Measurements from ENCODE around the gene HSD17B1.
"Not testable (repeated sequence)": the region's sequence is repeated elsewhere in the genome, so short reads cannot be mapped to it uniquely, and the experiment has no call there.

HSD17B1 gene

GRCh38 chr17:42552736-42553135 is at the start of gene HSD17B1:
Gene HSD17B1, plus strand, starts transcription at chr17:42552923. Its CDS starts 11 bp downstream, at chr17:42552934.
- DNase-seq (ENCODE audit: low read depth in 2 of 2): not testable (repeated sequence)

- DNase-seq (ENCODE audit: low read depth in 2 of 2): no peak
Observed at GRCh38 chr17:42502926-42503325, 49.8 kb upstream of the HSD17B1 start.

DNA sequence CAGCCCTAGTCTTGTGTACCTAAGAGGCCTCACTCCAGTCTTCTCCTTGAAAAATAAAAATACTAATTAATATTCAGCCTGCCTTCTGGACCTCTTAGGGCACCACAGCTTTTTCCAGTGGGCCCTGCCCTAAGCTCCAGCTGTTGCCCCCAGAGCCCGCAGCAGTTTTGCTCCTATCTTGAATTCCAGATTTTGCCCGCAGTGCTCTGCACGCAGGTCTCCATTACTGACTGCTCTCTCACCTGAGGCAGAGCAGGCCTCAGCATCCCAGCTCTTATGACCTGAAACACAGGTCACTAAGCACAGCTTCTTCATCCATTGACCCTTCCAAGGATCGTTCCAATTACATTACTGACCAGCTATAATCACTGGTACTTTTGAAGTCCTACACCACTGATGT is 45.1 kb upstream of the HSD17B1 start:
- no peak for DNase-seq (ENCODE audit: low read depth in 2 of 2)

DNA sequence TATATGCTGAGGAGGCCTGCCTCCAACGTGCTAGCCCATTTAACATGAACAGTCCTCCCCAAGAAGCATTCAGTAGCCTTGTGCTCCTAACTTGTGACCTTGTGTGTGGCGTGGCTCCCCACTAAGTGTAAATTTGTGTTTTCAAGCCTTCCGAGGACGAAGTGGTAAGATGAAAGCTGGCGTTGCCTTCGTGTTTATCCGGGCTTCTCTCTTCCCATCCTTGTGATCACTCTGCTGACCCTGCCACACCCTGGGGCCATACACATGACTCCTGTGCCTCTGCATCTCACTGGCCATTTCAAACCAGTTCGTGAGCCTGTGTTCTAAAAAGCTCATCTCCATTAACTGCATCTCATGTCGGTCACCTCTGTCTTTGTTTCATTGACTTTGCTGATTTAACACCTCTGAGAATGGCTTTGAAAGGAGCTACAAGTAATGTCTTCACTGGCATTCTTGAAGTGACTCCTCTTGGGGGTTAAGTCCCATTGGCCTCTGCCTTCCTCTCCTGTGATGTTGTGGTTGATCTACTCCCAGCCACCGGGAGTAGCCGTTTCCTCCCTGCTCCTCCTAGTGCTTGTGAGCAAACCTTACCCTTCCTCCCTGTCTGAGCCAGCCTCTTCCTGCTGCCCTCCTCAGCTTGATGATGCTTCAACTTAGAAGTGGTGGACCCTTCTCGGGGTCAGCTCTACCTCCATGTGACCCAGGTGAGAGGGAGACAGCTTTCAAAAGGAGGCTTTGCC is 44.1 kb upstream of the HSD17B1 start:
- DNase-seq (ENCODE audit: low read depth in 2 of 2): no peak

GRCh38 chr17:42509409-42509808 is 43.3 kb upstream of the HSD17B1 start:
- no peak for DNase-seq (ENCODE audit: low read depth in 2 of 2)

DNA sequence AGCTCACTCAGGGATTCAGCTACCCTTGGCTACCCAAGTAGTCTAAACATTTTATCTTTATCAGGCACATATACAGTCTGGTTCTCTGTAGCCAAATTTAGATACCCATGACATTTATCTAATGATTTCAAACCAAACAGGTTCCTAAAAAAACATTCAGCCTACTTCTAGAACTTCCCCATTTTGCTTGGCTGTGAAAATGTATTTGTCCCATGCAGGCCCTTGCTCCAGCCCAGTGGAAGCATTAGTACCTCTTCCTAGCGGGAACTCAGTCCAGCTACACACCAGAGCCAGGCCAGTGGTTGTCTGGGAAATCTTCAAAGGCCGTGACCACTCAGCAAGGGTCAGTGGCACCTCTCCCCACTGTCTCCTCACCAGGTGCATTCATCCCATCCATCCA is 42.9 kb upstream of the HSD17B1 start:
- DNase-seq (ENCODE audit: low read depth in 2 of 2): no peak

DNA sequence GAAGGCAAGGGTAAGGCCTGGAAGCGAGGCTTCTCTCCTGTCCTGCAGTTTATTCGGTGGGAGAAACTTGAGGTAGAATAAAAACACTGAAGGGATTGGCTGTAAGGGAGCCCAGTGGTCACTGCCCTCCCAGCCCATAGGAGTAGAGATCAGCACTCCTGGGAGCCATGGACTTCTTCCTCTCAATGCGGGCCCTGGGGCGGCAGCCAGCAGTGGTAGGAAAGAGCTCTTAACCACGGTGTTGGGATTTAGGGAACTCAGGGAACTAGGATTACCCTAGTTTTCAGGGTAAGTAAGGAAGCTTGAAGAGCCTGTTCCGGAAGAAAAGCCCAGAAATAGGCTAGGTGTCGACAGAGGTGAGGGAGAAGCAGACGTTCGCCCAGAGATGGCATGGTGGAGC is 40.5 kb upstream of the HSD17B1 start:
- DNase-seq (ENCODE audit: low read depth in 2 of 2): no peak

- DNase-seq (ENCODE audit: low read depth in 2 of 2): no peak
Observed at GRCh38 chr17:42512733-42513251, 39.9 kb upstream of the HSD17B1 start.

DNA sequence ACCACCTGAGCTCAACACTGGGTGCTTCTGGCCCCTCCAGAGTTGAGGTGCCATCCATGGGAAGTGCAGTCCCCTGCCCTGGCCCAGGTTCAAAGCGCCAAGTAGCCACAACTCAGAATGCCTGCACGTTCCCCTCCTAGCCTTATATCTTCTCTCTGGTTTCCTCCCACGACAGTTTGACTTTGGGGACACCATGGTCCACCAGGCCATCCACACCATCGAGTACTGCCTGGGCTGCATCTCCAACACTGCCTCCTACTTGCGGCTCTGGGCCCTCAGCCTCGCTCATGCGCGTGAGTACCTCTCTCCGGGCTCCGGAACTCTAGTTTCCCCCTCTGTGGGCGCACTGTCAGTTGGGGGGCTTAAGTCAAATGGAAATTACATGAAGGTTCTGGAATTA is 39.0 kb upstream of the HSD17B1 start:
- no peak for DNase-seq (ENCODE audit: low read depth in 2 of 2)

- no peak for DNase-seq (ENCODE audit: low read depth in 2 of 2)
Observed at GRCh38 chr17:42514279-42514678, 38.4 kb upstream of the HSD17B1 start.

- no peak for DNase-seq (ENCODE audit: low read depth in 2 of 2)
Observed at GRCh38 chr17:42514867-42515266, 37.9 kb upstream of the HSD17B1 start.

- peak; percentile 60 to 78 for DNase-seq (ENCODE audit: low read depth in 2 of 2)
Observed at GRCh38 chr17:42517516-42517915, 35.2 kb upstream of the HSD17B1 start.

DNA sequence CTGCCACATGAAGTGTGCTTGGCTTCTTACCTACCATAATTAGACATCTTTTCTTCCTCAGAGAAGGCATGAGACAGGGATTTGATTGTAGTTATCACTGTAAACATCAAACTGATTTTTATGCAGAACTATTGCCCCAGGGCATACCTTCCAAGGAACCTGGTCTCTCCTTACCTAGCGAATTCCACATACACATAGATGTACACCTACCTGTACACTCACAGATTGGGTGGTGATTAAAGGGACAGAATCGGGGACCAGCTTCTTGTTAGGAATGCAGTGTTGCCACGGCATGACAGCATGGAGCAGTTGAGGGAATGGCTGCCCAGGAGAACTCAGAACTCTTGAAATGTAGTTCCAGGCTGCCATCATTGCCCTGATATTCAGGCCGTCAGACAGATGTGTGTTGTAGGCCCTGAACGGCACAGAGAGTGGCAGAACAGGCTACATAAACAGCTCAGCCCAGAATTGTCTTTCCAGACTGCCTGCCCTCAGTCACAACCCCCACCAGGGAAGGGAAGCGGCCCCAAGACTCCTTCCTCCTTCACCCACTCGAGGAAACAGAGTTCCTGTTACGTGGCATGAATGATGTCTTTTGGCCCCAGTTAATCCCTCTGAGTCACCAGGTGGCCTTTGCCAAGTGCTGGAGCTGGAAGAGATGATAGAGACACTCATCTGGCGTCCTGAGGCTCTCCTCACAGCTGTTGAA is 34.5 kb upstream of the HSD17B1 start:
- no peak for DNase-seq (ENCODE audit: low read depth in 2 of 2)

GRCh38 chr17:42518755-42519545 is 33.8 kb upstream of the HSD17B1 start:
- DNase-seq (ENCODE audit: low read depth in 2 of 2): no peak

- DNase-seq (ENCODE audit: low read depth in 2 of 2): no peak
Observed at GRCh38 chr17:42519546-42520491, 32.9 kb upstream of the HSD17B1 start.

DNA sequence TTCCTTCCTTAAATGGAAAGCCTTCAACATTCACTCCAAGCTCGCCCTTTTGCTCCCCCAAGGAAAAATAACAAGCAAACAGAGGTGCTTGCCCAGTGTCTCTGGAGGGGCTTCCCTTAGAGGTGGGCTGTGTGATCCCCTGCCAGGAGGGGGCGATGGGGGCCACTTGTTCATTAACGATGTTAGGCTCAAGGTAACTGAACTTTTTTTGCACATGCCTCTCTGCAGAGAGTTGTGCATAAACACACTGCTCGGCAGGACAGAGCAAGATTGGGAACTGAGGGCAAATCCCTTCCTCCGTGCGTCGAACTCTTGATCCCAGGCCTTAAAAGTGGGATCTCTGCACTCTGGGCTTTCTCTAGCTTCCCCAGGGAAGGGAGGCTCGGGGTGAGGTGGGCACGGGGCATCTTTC is 32.2 kb upstream of the HSD17B1 start:
- DNase-seq (ENCODE audit: low read depth in 2 of 2): no peak

- no peak for DNase-seq (ENCODE audit: low read depth in 2 of 2)
Observed at GRCh38 chr17:42521036-42521435, 31.7 kb upstream of the HSD17B1 start.

DNA sequence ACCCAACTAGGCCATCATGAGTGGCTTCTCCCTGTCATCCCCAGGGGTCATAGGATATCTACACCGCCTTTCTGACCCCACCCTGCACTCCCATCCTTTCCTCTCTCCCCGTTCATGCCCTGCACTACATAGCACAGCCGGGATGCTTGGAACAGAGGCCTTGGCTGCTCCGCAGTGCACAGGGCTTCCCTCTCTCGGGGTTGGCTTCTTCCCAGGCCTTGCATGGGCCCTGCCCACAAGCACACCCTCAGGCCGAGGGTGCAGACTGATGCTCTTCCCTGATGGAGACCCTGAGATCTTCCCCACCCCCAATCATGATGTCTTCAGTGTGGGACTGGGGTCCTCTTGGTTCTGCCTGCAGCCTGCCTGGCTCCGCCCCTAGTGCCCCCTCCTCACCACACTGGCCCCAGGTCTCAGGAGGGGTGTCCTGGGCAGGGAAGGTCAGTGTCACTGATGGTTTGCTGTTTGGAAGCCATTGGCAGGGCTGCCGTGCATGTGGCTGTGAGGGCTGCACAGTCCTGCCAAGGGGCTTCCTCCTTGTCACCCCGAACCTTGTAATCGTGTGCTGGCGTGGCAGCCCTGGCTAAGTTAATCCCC is 31.0 kb upstream of the HSD17B1 start:
- no peak for DNase-seq (ENCODE audit: low read depth in 2 of 2)

- DNase-seq (ENCODE audit: low read depth in 2 of 2): no peak
Observed at GRCh38 chr17:42522263-42522790, 30.4 kb upstream of the HSD17B1 start.

DNA sequence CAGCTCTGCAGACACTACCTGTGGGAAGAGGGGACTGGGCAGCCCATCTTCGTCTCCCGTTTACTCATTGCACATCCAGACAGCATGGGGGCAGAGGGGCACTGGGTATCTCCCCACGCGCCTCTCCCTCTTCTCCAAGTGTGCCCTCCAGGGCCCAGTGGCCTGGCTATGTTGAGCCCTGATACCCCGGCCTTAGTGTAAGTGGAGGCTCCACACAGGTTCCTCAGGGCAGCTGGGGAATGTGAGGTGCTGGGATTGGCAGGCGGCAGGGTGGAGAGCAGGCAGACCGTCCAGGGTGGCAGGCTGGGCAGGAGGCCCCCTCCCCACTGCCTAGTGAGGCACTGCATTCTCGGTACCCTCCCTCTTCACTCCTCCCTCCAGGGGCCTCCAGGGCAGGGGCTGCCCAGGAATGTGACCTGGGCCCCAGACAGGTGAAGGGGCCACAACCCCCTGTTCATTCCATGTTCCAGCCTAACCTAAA is 29.9 kb upstream of the HSD17B1 start:
- no peak for DNase-seq (ENCODE audit: low read depth in 2 of 2)

Data from stimulated activated CD4-positive, alpha-beta T cell treated with anti-CD3 and anti-CD28 coated beads, Interleukin-1b, Interleukin-23, amount 100 ng/mL, for 1 hour (primary cell).